ENCODE measurements around the gene EML6. TPM values are rescaled to one million over a fixed set of nuclear protein-coding genes. Genes with fewer than 3 reads are reported as not detected.

EML6 gene
- total RNA-seq, result 0.63 and 4.7 TPM in 2 replicates

- TF ChIP-seq CTCF (IDR thresholded peaks at IDR 0.05; ENCODE audit: insufficient read depth, low read length, poor library complexity, severe bottlenecking), result no peak
- DNase-seq (ENCODE audit: low read depth), result peak; percentile 92
- Histone ChIP-seq H3K27me3 (ENCODE audit: control insufficient read depth, insufficient read depth, low read length) (peaks cover 11% of the 10 kb centered on the region), H3K36me3 (ENCODE audit: control insufficient read depth, insufficient read depth, low read length) (no peaks in the 10 kb centered on the region), H3K4me3 (ENCODE audit: low read depth, low read length) (peak within 1 kb of the TSS; percentile 66)
These were observed at the start of gene EML6 for GRCh38 chr2:54723131-54723995. EML6 (plus strand) TSS chr2:54723662; CDS start chr2:54725062, 1,400 bp downstream.

GRCh38 chr2:54675281-54675680 is 48.2 kb upstream of the EML6 start:
- peaks cover 2% of the 10 kb centered on the region for H3K36me3 ChIP-seq (ENCODE audit: control insufficient read depth, insufficient read depth, low read length)
- DNase-seq (ENCODE audit: low read depth), result no peak
- no peaks in the 10 kb centered on the region for H3K27me3 ChIP-seq (ENCODE audit: control insufficient read depth, insufficient read depth, low read length)
- no peak overlapping the region for H3K4me3 ChIP-seq (ENCODE audit: low read depth, low read length)
- TF ChIP-seq CTCF (IDR thresholded peaks at IDR 0.05; ENCODE audit: insufficient read depth, low read length, poor library complexity, severe bottlenecking), result no peak

GRCh38 chr2:54675738-54676137 is 47.7 kb upstream of the EML6 start:
- Histone ChIP-seq H3K27me3 (ENCODE audit: control insufficient read depth, insufficient read depth, low read length) (no peaks in the 10 kb centered on the region), H3K36me3 (ENCODE audit: control insufficient read depth, insufficient read depth, low read length) (peaks cover under 1% of the 10 kb centered on the region), H3K4me3 (ENCODE audit: low read depth, low read length) (no peak overlapping the region)
- no peak for DNase-seq (ENCODE audit: low read depth)
- no peak for TF ChIP-seq CTCF (IDR thresholded peaks at IDR 0.05; ENCODE audit: insufficient read depth, low read length, poor library complexity, severe bottlenecking)

- Histone ChIP-seq H3K36me3 (ENCODE audit: control insufficient read depth, insufficient read depth, low read length) (no peaks in the 10 kb centered on the region), H3K4me3 (ENCODE audit: low read depth, low read length) (no peak overlapping the region), H3K27me3 (ENCODE audit: control insufficient read depth, insufficient read depth, low read length) (no peaks in the 10 kb centered on the region)
- TF ChIP-seq CTCF (IDR thresholded peaks at IDR 0.05; ENCODE audit: insufficient read depth, low read length, poor library complexity, severe bottlenecking), result no peak
- no peak for DNase-seq (ENCODE audit: low read depth)
These were observed 46.8 kb upstream of the EML6 start for GRCh38 chr2:54676656-54677055.

- DNase-seq (ENCODE audit: low read depth), result no peak
- no peak for TF ChIP-seq CTCF (IDR thresholded peaks at IDR 0.05; ENCODE audit: insufficient read depth, low read length, poor library complexity, severe bottlenecking)
- no peak overlapping the region for H3K4me3 ChIP-seq (ENCODE audit: low read depth, low read length)
- no peaks in the 10 kb centered on the region for H3K36me3 ChIP-seq (ENCODE audit: control insufficient read depth, insufficient read depth, low read length)
- no peaks in the 10 kb centered on the region for H3K27me3 ChIP-seq (ENCODE audit: control insufficient read depth, insufficient read depth, low read length)
These were observed 45.8 kb upstream of the EML6 start for GRCh38 chr2:54677476-54678265.

Measured in kidney epithelial cell (primary cell).